AG04450 (cell line): ENCODE data around the gene ATP1A3. TPM values are rescaled to one million over a fixed set of nuclear protein-coding genes. Genes with fewer than 3 reads are reported as not detected.
A peak's percentile ranks its signal among the peaks of the same experiment; 100 is the strongest.
"Not testable (repeated sequence)": the region's sequence is repeated elsewhere in the genome, so short reads cannot be mapped to it uniquely, and the experiment has no call there.

Source experiments
- CTCF ChIA-PET: fragments of 300-600, 350-600 bp; formaldehyde crosslinking; extraction: SDS; loops from one replicate; lab custom pipeline; 2022; ENCODE audit warnings: antibody characterized with exemption, inconsistent platforms; lab: Charles Lee
- POLR2A ChIA-PET: fragments of 350-600 bp; formaldehyde crosslinking; extraction: SDS; loops from one replicate; lab custom pipeline; 2021; ENCODE audit warnings: antibody characterized with exemption, inconsistent platforms; lab: Yijun Ruan, JAX
- DNase-seq: peaks from one replicate; pipeline ENCODE4 v3.0.0-alpha.2; 2011; ENCODE audit warnings: low read depth, low spot score
- H3K27ac ChIP-seq: one replicate; pipeline ENCODE4 v1.5.1; 2012; ENCODE audit warnings: low read depth, low read length, control low read depth
- H3K27me3 ChIP-seq: one replicate; pipeline ENCODE4 v1.6.0; 2012; ENCODE audit warnings: low read length; ENCODE audit not compliant: control insufficient read depth, insufficient read depth
- H3K4me3 ChIP-seq: 2 replicates; pipeline ENCODE4 v1.5.1; 2011; ENCODE audit warnings: mild to moderate bottlenecking, low read depth, low read length, control low read depth
- H3K9me3 ChIP-seq: 2 replicates; pipeline ENCODE4 v1.5.1; 2012; ENCODE audit warnings: low read length; ENCODE audit not compliant: control insufficient read depth, insufficient read depth
- CTCF ChIP-seq: IDR thresholded peaks from 2 replicates; pipeline ENCODE4 v1.5.1; 2011; ENCODE audit warnings: low read depth, low read length, control low read depth, inconsistent platforms
- polyA plus RNA-seq: library from polyadenylated mRNA; depleted of rRNA; stranded (reverse); fragments of >200 nt; gene quantifications from 2 replicates; pipeline ENCODE4 v1.2.3, GENCODE V29; 2011

The ATP1A3 gene
- polyA plus RNA-seq, 1 experiment: not detected

GRCh38 chr19:42037649-42038048 lies 43.6 kb upstream of the ATP1A3 start:
- Histone ChIP-seq H3K9me3 (no peaks in the 10 kb centered on the region), H3K27me3 (peaks cover 10% of the 10 kb centered on the region), H3K27ac (no peak overlapping the region), H3K4me3 (no peak overlapping the region)
- DNase-seq: no peak
- no peak for TF ChIP-seq CTCF
- POLR2A ChIA-PET: no interaction called here
- CTCF ChIA-PET: interaction anchor here (0.8 kb wide), 1 partner anchor 396 kb away, joined by 3 read pairs; no protein-coding TSS in a partner anchor

- H3K27ac ChIP-seq, H3K4me3 ChIP-seq, H3K9me3 ChIP-seq: not testable (repeated sequence)
- peak; percentile 85 for TF ChIP-seq CTCF
- peak; percentile 24 for DNase-seq
- CTCF ChIA-PET: interaction anchor here (0.6 to 2.8 kb wide), 41 partner anchors 9 to 1900 kb away, joined by 3 to 25 read pairs (median 5); partner anchors contain the start of genes ERFL and RABAC1
- peaks cover 14% of the 10 kb centered on the region for H3K27me3 ChIP-seq
- POLR2A ChIA-PET: interaction anchor here (0.6 kb wide), 1 partner anchor 18 kb away, joined by 3 read pairs; no protein-coding TSS in a partner anchor
Measured at GRCh38 chr19:42034640-42035391, 40.8 kb upstream of the ATP1A3 start.

- H3K27ac ChIP-seq: no peak overlapping the region
- H3K4me3 ChIP-seq: no peak overlapping the region
- TF ChIP-seq CTCF: no peak
- DNase-seq: no peak
- H3K9me3 ChIP-seq: no peaks in the 10 kb centered on the region
- ChIA-PET CTCF (interaction anchor here (1.2 to 2.1 kb wide), 3 partner anchors 10 to 83 kb away, joined by 5 to 8 read pairs (median 7); no protein-coding TSS in a partner anchor), POLR2A (no interaction called here)
- H3K27me3 ChIP-seq: peaks cover 14% of the 10 kb centered on the region
Measured at GRCh38 chr19:42033413-42033812, 39.4 kb upstream of the ATP1A3 start.

- H3K4me3 ChIP-seq: no peak overlapping the region
- H3K27me3 ChIP-seq: peaks cover 11% of the 10 kb centered on the region
- no peak for DNase-seq
- H3K27ac ChIP-seq: no peak overlapping the region
- no peaks in the 10 kb centered on the region for H3K9me3 ChIP-seq
- no peak for TF ChIP-seq CTCF
- ChIA-PET POLR2A (no interaction called here), CTCF (interaction anchor here (1.8 kb wide), 1 partner anchor 9 kb away, joined by 7 read pairs; no protein-coding TSS in a partner anchor)
Measured at GRCh38 chr19:42032431-42032830, 38.4 kb upstream of the ATP1A3 start.
